ENCODE results near the gene DYNLT2B. TPM values are rescaled to one million over a fixed set of nuclear protein-coding genes. Genes with fewer than 3 reads are reported as not detected.

Gene DYNLT2B
- total RNA-seq, 5 donors from 2014 or later (not counting 1 experiment from before 2014, with no cell fraction given): 3.2 to 8.5 (median 7.8) TPM

Other genes starting within 250 kb of the DYNLT2B start
- gene TFRC, start 236.2 kb downstream of the DYNLT2B start, total RNA-seq: 100 to 1,000 TPM in 2 of 5 donors, 10 to 100 TPM in 3; 71.3 to 162 (median 73.0) TPM
- gene ZDHHC19, start 106.8 kb downstream of the DYNLT2B start, total RNA-seq: under 1 TPM in 2 of 5 donors, not detected in 3; 0.49 to 0.54 TPM
- gene SLC51A, start 101.7 kb downstream of the DYNLT2B start, total RNA-seq: not detected
- gene PCYT1A, start 30.5 kb downstream of the DYNLT2B start, total RNA-seq: 10 to 100 TPM; 61.1 to 87.9 (median 64.1) TPM
- gene TM4SF19, start 20.1 kb upstream of the DYNLT2B start, total RNA-seq: 1 to 10 TPM in 1 of 5 donors, under 1 TPM in 2, not detected in 2; 0.28 to 1.3 (median 0.53) TPM
- gene UBXN7, start 114.2 kb upstream of the DYNLT2B start, total RNA-seq: 10 to 100 TPM; 64.7 to 92.3 (median 74.8) TPM
- gene RNF168, start 185.5 kb upstream of the DYNLT2B start, total RNA-seq: 10 to 100 TPM; 27.1 to 71.2 (median 64.8) TPM
- not detected for gene SMCO1, start 197.1 kb upstream of the DYNLT2B start, total RNA-seq

Data from T-cell (primary cell).